GM21515 (cell line): ENCODE results near the gene FUBP1.
"Not testable (repeated sequence)": the region's sequence is repeated elsewhere in the genome, so short reads cannot be mapped to it uniquely, and the experiment has no call there.

Source experiments
- ATAC-seq: cut with Tn5 transposase; IDR thresholded peaks from one replicate; pipeline ENCODE4 v1.9.1; 2021; ENCODE audit not compliant: unreplicated experiment

The FUBP1 gene

GRCh38 chr1:77987919-77988318 lies 9.0 kb upstream of the FUBP1 start:
- ATAC-seq: no peak

GRCh38 chr1:77986810-77987209 lies 7.9 kb upstream of the FUBP1 start:
- no peak for ATAC-seq

- ATAC-seq: no peak
These were observed 5.8 kb upstream of the FUBP1 start for GRCh38 chr1:77984629-77985028.

- no peak for ATAC-seq
These were observed 5.1 kb upstream of the FUBP1 start for GRCh38 chr1:77983997-77984355.

GRCh38 chr1:77983352-77983996 lies 4.6 kb upstream of the FUBP1 start:
- ATAC-seq: not testable (repeated sequence)

GRCh38 chr1:77978293-77978968 lies 441 bp downstream of the FUBP1 start:
- ATAC-seq: peak; percentile 68

- no peak for ATAC-seq
These were observed 931 bp downstream of the FUBP1 start for GRCh38 chr1:77977989-77978292.

GRCh38 chr1:77976433-77977076 lies 2.3 kb downstream of the FUBP1 start:
- no peak for ATAC-seq

GRCh38 chr1:77975907-77976306 lies 3.0 kb downstream of the FUBP1 start:
- ATAC-seq: no peak

GRCh38 chr1:77975386-77975785 lies 3.5 kb downstream of the FUBP1 start:
- no peak for ATAC-seq

GRCh38 chr1:77972080-77972479 lies 6.8 kb downstream of the FUBP1 start:
- ATAC-seq: no peak

GRCh38 chr1:77970192-77970591 lies 8.7 kb downstream of the FUBP1 start:
- ATAC-seq: no peak

- no peak for ATAC-seq
These were observed 12.6 kb downstream of the FUBP1 start for GRCh38 chr1:77966291-77966690.

GRCh38 chr1:77961392-77961791 lies 17.5 kb downstream of the FUBP1 start:
- no peak for ATAC-seq

- ATAC-seq: no peak
These were observed 20.0 kb downstream of the FUBP1 start for GRCh38 chr1:77958850-77959249.

GRCh38 chr1:77958391-77958790 lies 20.5 kb downstream of the FUBP1 start:
- ATAC-seq: no peak

- no peak for ATAC-seq
These were observed 22.4 kb downstream of the FUBP1 start for GRCh38 chr1:77956464-77956863.

- no peak for ATAC-seq
These were observed 23.2 kb downstream of the FUBP1 start for GRCh38 chr1:77955709-77956108.

GRCh38 chr1:77954521-77954920 lies 24.4 kb downstream of the FUBP1 start:
- no peak for ATAC-seq

GRCh38 chr1:77953907-77954306 lies 25.0 kb downstream of the FUBP1 start:
- ATAC-seq: no peak

GRCh38 chr1:77951328-77951727 lies 27.5 kb downstream of the FUBP1 start:
- ATAC-seq: no peak

GRCh38 chr1:77950873-77951272 lies 28.0 kb downstream of the FUBP1 start:
- peak; percentile 68 for ATAC-seq
